PFSK-1 (cell line): ENCODE results near the gene ZBTB5.

Source experiments
- POLR2AphosphoS5 ChIP-seq: IDR thresholded peaks from 2 replicates; pipeline ENCODE4 v1.6.1; 2012; ENCODE audit warnings: low read depth, mild to moderate bottlenecking, control low read depth, low read length, moderate library complexity
- SIN3A ChIP-seq: IDR thresholded peaks from 2 replicates; pipeline ENCODE4 v1.6.1; 2012; ENCODE audit warnings: mild to moderate bottlenecking, low read length, moderate library complexity, borderline replicate concordance; ENCODE audit not compliant: insufficient read depth
- TAF1 ChIP-seq: IDR thresholded peaks from 2 replicates; pipeline ENCODE4 v1.6.1; 2012; ENCODE audit warnings: low read length, control low read depth, borderline replicate concordance; ENCODE audit not compliant: insufficient read depth
- TF ChIP-seq, protein P1 (sequence below), 2 experiments: IDR thresholded peaks; 2 replicates each; pipeline versions ENCODE4 v1.6.1 to v1.8.0; 2011 to 2012; ENCODE audit warnings: low read depth in 2 of 2, low read length in 2 of 2, control low read depth in 1 of 2, inconsistent platforms in 1 of 2, mild to moderate bottlenecking in 1 of 2, moderate library complexity in 1 of 2; ENCODE audit not compliant: insufficient read depth in 1 of 2

DNA sequence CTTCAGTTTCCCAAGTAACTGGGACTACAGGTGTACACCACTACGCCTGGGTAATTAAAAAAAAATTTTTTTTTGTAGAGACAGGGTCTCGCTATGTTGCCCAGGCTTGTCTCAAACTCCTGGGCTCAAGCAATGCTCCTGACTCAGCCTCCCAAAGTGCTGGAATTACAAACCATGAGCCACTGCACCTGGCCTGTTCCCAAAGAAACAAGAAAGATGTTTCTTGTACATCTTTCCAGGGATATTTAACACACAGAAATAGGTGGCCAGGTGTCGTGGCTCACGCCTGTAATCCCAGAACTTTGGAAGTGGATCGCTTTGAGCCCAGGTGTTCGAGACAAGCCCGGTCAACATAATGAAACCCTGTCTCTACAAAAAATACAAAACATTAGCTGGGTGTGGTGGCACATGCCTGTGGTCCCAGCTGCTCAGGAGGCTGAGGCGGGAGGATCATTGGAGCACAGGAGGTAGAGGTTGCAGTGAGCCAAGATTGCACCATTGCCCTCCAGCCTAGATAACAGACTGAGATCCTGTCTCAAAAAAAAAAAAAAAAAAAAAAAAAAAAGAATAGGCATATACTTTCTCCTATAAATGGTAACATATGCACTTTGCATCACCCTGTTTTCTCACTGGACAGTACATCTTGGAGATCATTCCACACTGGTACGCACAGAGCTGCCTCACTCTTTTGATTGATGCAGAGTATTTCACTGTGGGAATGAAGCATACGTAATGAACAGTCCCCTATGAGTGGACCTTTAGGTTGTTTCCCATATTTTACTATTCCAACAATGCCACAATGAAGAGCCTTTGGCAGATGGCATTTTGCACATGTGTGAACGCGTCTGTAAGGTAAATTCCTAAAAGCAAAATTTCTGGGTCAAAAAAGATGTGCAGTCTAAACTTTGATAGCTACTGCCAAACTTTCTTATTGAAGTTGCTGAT lies 44.7 kb downstream of the ZBTB5 start:
- no peak for TF ChIP-seq POLR2AphosphoS5
- TF ChIP-seq, protein P1, sequence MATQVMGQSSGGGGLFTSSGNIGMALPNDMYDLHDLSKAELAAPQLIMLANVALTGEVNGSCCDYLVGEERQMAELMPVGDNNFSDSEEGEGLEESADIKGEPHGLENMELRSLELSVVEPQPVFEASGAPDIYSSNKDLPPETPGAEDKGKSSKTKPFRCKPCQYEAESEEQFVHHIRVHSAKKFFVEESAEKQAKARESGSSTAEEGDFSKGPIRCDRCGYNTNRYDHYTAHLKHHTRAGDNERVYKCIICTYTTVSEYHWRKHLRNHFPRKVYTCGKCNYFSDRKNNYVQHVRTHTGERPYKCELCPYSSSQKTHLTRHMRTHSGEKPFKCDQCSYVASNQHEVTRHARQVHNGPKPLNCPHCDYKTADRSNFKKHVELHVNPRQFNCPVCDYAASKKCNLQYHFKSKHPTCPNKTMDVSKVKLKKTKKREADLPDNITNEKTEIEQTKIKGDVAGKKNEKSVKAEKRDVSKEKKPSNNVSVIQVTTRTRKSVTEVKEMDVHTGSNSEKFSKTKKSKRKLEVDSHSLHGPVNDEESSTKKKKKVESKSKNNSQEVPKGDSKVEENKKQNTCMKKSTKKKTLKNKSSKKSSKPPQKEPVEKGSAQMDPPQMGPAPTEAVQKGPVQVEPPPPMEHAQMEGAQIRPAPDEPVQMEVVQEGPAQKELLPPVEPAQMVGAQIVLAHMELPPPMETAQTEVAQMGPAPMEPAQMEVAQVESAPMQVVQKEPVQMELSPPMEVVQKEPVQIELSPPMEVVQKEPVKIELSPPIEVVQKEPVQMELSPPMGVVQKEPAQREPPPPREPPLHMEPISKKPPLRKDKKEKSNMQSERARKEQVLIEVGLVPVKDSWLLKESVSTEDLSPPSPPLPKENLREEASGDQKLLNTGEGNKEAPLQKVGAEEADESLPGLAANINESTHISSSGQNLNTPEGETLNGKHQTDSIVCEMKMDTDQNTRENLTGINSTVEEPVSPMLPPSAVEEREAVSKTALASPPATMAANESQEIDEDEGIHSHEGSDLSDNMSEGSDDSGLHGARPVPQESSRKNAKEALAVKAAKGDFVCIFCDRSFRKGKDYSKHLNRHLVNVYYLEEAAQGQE (IDR thresholded peaks at IDR 0.05; ENCODE audit: insufficient read depth in 1 of 2, low read depth in 2 of 2, low read length in 2 of 2) = no peak
- no peak for TF ChIP-seq TAF1
- TF ChIP-seq SIN3A = no peak
